ENCODE measurements around the gene NXN.
"Not testable (repeated sequence)": the region's sequence is repeated elsewhere in the genome, so short reads cannot be mapped to it uniquely, and the experiment has no call there.

Gene NXN

GRCh38 chr17:791829-792228, 187.7 kb downstream of the NXN start:
- no peak for DNase-seq

GRCh38 chr17:790874-791247, 188.7 kb downstream of the NXN start:
- DNase-seq: not testable (repeated sequence)

DNA sequence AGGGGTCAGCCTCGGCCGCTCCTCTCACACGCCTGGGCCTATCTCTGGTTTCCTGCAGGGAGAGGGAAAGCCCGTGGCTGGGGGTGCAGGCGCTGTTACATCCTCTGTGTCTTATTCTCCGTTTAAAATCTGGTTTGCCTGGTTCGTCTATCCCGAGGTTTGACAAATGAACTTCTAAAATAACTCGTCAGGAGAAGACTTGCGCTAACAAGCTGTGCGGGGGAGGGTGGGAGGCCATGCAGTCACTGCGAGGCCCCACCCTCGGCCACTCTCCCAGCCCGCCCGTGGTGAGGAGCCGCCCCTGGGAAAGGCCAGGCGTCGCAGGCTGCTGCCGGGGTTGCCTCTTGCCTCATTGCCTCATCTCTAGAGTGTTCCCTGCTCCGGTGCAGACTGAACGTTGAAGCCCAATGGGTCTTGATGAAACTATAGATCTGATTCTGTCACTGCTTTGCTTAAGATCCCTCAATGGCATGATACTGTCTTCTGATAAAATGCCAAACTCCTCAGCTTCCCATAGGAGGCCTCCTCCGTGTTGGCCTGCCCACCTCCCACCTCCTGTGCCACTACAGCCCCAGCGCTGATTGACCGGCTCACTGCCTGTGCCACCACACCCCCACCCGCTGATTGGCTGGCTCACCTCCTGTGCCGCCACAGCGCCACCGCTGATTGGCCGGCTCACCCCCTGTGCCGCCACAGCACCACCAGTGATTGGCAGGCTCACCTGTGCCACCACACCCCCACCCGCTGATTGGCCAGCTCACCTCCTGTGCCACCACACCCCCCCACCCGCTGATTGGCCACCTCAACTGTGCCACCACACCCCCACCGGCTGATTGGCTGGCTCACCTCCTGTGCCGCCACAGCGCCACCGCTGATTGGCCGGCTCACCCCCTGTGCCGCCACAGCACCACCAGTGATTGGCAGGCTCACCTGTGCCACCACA, 189.4 kb downstream of the NXN start:
- not testable (repeated sequence) for DNase-seq

- no peak for DNase-seq
Observed at GRCh38 chr17:789160-789840, 190.3 kb downstream of the NXN start.

DNA sequence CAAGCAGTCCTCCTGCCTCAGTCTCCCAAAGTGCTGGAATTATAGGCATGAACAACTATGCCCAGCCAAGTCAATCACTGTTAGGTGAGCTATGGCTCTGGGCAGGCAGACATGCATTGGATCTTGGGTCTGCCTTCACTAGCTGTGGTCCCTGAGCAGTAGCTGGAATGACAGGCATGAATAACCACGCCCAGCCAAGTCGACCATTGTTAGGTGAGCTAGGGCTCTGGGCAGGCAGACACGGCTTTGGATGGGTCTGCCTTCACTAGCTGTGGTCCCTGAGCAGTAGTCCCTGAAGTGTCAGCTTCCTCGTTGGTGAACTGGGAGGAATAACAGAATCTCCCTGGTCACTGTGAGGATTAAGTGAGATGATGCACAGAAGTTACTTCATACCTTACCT, 191.0 kb downstream of the NXN start:
- DNase-seq: no peak

DNA sequence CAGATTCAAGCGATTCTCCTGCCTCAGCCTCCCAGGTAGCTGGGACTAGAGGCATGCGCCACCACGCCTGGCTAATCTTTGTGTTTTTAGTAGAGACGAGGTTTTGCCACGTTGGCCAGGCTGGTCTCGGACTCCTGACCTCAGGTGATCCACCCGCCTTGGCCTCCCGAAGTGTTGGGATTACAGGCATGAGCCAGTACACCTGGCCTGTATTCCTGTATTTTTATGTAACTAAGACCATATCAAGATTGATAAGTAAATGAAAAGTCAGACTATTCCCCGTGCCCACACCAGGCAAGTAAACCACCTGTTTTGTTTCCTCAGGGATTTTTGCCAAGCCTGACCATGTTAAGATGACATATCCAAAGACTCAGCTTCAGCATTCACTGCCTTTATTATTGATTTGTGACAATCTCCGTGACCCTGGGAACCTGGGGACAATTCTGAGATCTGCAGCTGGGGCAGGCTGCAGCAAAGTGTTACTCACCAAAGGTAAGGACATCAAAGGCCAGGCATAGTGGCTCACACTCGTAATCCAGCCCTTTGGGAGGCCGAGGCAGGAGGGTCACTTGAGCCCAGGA, 191.8 kb downstream of the NXN start:
- no peak for DNase-seq

DNA sequence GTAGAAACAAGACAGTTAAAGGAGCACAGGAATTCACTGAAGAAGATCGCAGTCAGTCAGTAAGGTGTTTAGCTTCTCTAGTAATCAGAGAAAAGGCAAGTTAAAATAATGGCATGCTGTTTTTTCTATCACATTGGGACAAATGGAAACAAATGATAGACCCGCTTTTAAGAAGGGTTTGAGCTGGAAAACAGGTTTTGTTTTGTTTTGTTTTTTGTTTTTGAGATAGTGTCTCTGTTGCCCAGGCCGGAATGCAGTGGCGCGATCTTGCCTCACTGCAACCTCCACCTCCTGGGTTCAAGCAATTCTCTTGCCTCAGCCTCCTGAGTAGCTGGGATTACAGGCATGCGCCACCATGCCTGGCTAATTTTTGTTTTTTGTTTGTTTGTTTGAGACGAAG, 193.7 kb downstream of the NXN start:
- not testable (repeated sequence) for DNase-seq

DNA sequence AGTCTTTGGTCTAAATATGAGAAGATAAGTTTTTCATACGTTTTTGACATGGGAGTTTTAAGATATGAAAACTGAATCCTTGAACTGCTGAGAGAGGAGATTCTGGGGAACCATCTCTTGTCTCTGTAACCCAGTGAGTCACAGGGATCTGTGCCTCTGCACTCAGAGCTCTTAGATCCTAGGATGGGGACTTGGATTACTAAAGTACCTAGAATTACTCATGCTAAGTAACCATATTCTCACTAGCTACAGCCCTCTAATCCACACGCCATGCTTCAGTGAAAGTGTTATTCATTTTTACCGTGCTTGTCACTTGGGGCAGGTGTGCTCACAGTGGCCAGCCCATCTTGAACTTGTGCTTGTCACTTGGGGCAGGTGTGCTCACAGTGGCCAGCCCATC, 195.4 kb downstream of the NXN start:
- DNase-seq: no peak

GRCh38 chr17:781805-782731, 197.5 kb downstream of the NXN start, which contains the start of the genes GLOD4 and MRM3:
Gene GLOD4 (minus strand): TSS chr17:782280. CDS start chr17:782255, 25 bp downstream.
Gene MRM3 (plus strand): TSS chr17:782353. CDS start chr17:782379, 26 bp downstream.
- DNase-seq: peak; percentile 37

DNA sequence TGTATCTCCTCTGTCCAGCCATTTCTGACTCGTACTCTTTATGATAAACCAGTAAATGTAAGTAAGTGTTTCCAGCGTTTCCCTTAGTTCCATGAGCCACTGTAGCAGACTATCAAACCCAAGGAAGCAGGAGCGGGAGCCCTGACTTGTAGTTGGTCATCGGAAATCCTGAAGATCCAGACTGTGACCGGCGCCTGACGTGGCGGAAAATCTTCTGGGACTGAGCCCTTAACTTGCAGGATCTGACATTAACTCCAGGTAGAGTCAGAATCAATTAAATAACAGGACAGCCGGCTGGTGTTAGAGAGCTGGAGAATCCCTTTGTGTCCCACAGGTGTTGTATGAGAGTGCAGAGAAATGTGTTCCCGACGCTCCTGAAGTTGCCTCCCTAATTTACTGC, 201.5 kb downstream of the NXN start:
- no peak for DNase-seq

DNA sequence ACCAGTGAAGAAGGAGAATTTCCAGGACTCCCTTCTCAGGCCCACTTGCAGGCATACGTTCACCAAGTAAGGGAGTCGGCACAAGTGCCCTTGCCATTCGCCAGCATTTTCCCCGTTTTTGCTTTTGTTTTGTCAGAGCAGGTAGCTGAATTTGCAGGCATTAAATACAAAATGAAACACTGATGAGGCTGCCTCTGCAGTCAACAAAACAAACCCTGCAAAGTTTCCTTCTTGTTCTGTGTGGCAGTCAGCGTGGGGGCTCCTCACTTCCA, 205.3 kb downstream of the NXN start:
- DNase-seq: no peak

- no peak for DNase-seq
Observed at GRCh38 chr17:773467-774312, 205.9 kb downstream of the NXN start.

DNA sequence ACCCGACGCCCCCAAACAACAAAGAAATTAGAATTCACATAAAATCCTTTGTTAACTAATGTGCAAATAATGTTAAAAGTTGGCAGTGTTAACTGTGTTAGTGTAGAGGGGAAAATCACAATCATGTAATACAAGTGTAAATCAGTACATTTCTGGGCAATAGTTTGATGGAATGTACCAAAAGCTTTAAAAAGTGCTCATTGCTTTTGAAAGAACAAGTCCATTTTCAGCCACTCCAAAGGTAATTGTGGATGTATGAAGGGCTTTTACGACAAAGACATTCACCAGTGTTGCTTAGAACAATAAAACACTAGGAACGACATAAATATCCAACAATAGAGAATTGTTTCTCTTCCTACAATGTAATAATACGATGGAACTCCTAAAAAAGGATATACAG, 206.6 kb downstream of the NXN start:
- DNase-seq: no peak

DNA sequence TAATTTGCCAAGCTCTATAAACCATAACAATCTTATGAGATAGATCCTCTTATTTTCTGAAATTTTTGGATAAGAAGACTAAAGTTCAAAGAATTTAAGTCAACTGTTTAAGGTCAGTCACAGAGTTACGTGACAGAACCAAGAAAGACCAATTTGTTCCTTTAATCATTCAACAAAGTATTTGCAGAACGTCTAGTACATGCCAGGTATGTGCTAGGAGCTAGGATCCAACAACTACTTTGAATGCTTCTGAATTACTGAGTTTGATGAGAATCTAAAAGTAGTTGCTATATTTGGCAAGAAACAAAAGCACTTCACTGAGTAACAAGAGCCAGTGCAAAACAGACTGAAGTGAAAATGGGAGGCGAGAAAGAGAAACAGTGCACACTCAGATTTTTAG, 212.5 kb downstream of the NXN start:
- no peak for DNase-seq

GRCh38 chr17:760371-760770, 219.2 kb downstream of the NXN start:
- no peak for DNase-seq

DNA sequence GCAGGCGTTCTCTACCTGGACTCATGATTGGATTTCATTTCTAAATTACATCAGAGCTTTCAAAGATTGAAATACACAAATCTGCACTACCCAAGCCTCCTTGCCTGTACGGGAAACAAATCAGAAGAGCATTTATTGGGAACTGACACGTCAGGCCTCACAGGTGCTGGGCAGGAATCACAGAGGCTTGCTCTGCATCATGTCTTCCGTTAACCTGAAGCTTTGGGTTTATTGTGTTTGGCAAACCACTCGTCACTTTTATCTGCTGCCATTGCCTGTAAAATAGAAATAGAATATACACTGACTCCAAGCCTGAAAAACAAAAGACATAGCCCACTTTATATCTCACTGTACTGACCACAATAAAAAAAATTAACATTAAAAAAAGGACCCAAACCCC, 219.6 kb downstream of the NXN start:
- DNase-seq: no peak

GRCh38 chr17:756010-756567, 223.5 kb downstream of the NXN start:
- DNase-seq: not testable (repeated sequence)

DNA sequence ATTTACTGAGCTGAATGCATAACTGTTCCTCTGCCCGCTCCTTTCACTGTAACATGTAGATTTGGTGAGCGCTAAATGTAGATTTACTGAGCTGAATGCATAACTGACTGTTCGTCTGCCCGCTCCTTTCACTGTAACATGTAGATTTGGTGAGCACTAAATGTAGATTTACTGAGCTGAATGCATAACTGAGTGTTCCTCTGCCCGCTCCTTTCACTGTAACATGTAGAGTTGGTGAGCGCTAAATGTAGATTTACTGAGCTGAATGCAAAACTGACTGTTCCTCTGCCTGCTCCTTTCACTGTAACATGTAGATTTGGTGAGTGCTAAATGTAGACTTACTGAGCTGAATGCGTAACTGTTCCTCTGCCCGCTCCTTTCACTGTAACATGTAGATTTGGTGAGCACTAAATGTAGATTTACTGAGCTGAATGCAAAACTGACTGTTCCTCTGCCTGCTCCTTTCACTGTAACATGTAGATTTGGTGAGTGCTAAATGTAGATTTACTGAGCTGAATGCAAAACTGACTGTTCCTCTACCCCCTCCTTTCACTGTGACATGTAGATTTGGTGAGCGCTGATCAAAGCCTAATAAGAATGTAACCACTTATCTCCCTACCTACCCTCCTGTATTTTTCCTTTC, 224.1 kb downstream of the NXN start:
- not testable (repeated sequence) for DNase-seq

DNA sequence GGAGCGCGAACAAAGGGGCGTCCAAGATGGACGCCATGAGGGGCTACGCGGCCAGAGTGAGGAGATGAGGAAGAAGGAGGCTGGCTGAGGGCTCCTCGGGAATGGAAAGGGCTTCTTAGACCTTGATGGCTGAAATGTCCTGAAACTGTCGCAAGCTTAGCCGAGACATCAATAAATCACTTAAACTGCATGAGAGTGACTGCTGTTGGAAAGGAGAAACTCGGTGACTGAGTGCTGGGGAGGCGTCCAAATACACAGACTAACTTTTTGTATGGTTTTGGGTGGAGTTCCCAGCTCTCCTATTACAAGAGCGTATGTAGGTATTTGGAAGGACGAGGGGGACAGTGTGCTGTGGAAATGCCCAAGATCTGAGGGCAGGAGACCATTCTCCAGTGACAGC, 226.2 kb downstream of the NXN start:
- no peak for DNase-seq

DNA sequence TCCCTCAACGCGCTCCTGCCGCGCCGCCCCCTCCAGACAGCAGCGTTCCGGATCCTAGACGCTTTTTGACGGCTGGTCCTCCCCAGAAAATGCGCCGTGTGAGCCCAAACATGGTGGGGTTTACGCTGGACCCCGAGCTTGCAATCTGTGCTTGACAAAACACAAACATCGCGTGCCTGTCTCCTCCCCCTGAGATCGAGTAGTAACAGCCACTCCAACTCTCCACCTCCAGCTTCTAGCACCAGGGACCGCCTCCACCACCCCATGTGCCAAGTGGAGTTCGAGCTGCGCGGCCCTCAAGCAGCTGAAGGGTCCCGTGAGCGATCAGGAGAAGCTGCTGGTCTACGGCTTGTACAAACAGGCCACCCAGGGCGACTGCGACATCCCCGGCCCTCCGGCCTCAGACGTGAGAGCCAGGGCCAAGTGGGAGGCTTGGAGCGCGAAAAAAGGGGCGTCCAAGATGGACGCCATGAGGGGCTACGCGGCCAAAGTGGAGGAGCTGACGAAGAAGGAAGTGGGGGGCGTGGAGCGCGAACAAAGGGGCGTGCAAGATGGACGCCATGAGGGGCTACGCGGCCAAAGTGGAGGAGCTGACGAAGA, 226.9 kb downstream of the NXN start:
- peak; percentile 30 for DNase-seq

Data from COR-L47 (cell line).